IPS-18c (cell line): ENCODE measurements around the gene TGFA.
"Not testable (repeated sequence)": the region's sequence is repeated elsewhere in the genome, so short reads cannot be mapped to it uniquely, and the experiment has no call there.

Source experiments
- H3K4me3 ChIP-seq: 2 replicates; pipeline ENCODE4 v1.7.0; 2013; ENCODE audit warnings: low read depth, mild to moderate bottlenecking, low read length, moderate library complexity; ENCODE audit not compliant: insufficient read depth
- H3K9me3 ChIP-seq: one replicate; pipeline ENCODE4 v1.6.1; 2013; ENCODE audit warnings: mild to moderate bottlenecking, low read length, moderate library complexity; ENCODE audit not compliant: control insufficient read depth, insufficient read depth

Gene TGFA

DNA sequence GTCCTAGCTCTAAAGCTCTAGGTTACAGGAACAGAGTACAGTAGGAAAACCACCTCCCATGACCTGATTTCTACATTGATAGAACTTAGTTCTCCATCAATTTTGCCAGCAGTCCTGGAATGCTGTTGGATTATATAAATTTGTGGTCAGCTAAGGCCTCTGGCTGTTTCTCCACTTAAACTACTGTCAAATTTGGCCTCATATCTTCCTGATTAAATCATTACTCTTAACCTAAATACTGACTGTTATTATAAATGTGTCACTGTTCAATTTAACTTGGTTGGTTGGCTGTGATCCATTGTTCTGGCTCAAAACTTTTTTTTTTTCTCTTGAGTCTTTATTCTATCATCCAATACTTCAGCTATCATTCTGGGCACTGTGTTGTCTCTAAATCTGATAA is 71.2 kb downstream of the TGFA start:
- H3K9me3 ChIP-seq: no peaks in the 10 kb centered on the region

GRCh38 chr2:70480468-70480867 is 73.2 kb downstream of the TGFA start:
- Histone ChIP-seq H3K9me3 (no peaks in the 10 kb centered on the region), H3K4me3 (no peak overlapping the region)

More for the DNA sequence above, 71.2 kb downstream of the TGFA start:
- H3K4me3 ChIP-seq: no peak overlapping the region

- Histone ChIP-seq H3K4me3 (no peak overlapping the region), H3K9me3 (no peaks in the 10 kb centered on the region)
Observed at GRCh38 chr2:70479816-70480215, 73.8 kb downstream of the TGFA start.

GRCh38 chr2:70477441-70477844 is 76.2 kb downstream of the TGFA start:
- H3K9me3 ChIP-seq: no peaks in the 10 kb centered on the region
- no peak overlapping the region for H3K4me3 ChIP-seq

- H3K4me3 ChIP-seq: no peak overlapping the region
- no peaks in the 10 kb centered on the region for H3K9me3 ChIP-seq
Observed at GRCh38 chr2:70475266-70475665, 78.4 kb downstream of the TGFA start.

DNA sequence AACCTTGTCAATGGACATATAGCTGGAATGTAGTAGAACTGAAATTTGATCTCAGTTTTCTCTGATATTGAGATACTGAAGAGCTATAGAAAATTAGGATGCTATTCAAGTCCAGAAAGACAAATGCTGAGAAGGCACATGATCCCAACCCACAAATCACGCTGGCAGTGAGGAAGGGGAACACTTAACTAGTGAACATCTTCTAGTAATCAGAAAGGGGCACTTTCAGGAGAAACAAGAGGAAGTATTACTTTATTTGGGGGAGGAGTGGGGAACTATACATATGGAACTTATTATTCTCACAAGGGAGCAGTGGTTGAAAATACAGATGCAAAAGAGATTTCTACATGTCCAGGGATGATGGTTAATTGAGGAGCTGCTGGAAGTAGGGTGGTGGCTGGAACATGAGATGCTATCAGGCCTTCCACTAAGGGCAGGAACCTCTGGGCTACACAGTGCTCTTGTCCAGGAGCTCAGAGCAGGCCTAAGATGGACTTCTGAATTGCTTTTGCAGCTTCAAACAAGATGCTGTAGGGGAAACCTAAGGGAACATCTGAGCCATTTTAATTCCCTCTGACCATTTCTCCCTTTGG is 79.3 kb downstream of the TGFA start:
- H3K9me3 ChIP-seq: no peaks in the 10 kb centered on the region
- no peak overlapping the region for H3K4me3 ChIP-seq

DNA sequence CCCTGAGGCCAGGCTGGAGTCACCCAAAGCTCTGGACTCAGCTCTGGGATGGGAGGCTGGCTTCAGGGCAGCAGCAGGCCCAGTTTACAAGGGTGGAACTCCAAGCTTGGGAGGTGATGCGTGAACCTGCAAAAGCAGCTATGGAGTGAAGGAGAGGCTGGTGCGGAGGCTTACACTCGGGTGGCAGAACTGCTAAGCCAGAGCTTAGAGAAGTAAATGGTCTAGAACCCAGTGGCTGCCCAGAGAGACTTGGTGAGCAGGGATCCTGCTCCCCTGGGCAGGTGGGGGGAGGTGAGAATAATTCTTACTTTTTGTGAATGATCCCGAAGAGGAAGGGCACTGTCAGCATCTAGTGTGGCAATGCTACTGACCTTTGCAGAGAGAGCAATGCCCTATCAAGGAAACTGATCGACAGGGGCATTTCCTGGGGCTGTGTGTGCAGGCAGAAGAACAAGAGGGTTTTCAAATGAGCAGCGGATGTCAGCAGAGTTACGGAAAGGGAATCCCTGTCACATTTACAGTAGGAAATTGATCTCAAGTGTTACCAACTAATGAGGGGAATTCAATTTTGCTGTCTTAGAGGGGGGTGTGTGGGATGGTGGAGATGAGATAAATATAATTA is 80.4 kb downstream of the TGFA start:
- Histone ChIP-seq H3K4me3 (no peak overlapping the region), H3K9me3 (no peaks in the 10 kb centered on the region)

- Histone ChIP-seq H3K9me3 (no peaks in the 10 kb centered on the region), H3K4me3 (no peak overlapping the region)
Observed at GRCh38 chr2:70472221-70472890, 81.3 kb downstream of the TGFA start.

GRCh38 chr2:70471129-70471528 is 82.5 kb downstream of the TGFA start:
- Histone ChIP-seq H3K9me3 (no peaks in the 10 kb centered on the region), H3K4me3 (no peak overlapping the region)

DNA sequence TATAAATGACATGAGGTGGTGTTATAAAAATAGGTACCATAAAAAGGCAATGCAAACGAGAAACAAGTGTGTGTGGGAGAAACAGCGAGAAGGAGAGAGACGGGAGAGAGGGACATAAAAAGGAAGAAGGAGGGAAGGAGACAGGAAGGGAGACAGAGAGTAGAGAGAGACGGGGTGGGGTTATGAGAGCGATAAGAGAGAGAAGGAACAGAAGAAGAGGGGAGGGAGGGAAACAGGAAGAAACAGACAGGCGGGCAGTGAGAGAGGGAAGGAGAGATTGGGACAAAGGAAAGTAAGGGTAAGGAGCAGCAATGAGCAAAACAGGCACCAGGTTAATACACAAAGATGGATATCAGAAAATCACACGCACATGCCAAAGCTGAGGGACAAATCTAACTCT is 83.7 kb downstream of the TGFA start:
- Histone ChIP-seq H3K9me3 (no peaks in the 10 kb centered on the region), H3K4me3 (no peak overlapping the region)

- Histone ChIP-seq H3K4me3 (no peak overlapping the region), H3K9me3 (no peaks in the 10 kb centered on the region)
Observed at GRCh38 chr2:70469435-70469834, 84.2 kb downstream of the TGFA start.

DNA sequence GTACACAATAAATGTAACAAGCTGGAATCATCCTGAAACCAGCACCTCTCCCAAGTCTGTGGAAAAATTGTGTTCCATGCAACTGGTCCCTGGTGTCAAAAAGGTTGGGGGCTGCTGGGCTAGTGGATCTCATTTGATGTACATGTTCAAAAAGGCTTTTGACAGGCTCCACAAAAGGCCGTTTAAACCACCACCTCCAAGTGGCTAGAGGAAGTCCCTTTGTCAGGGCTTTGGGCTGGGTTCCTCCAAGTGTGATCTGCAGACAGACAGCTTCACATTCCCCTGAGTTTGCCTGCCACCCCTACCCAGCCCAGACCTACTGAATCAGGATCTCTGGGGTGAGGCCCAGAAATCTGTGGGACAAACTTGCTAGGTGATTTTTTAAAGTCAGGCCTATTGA is 84.7 kb downstream of the TGFA start:
- H3K4me3 ChIP-seq: no peak overlapping the region
- no peaks in the 10 kb centered on the region for H3K9me3 ChIP-seq

GRCh38 chr2:70467831-70468779 is 85.5 kb downstream of the TGFA start:
- Histone ChIP-seq H3K4me3 (no peak overlapping the region), H3K9me3 (no peaks in the 10 kb centered on the region)

- Histone ChIP-seq H3K4me3 (no peak overlapping the region), H3K9me3 (no peaks in the 10 kb centered on the region)
Observed at GRCh38 chr2:70467237-70467636, 86.4 kb downstream of the TGFA start.

- H3K9me3 ChIP-seq: not testable (repeated sequence)
Observed at GRCh38 chr2:70466647-70467046, 87.0 kb downstream of the TGFA start.

DNA sequence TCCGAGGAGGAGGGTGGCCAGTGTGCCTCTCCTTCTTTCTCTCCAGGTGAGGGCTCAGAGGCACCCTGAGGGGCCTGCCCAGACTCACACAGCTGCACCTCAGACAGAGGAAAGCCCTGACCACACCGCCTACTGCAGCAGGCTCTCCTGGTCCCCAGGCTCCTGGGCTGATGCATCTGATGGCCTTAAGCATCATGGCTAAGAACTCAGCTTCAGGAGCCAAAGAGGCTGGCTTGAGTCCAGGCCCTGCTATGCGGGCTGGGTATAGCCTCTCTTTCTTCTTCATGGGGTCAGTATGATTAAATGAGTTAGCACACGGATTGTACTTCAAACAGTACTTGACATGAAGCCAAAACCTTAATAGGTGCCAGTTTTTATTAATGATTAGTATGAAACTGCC is 89.6 kb downstream of the TGFA start:
- H3K9me3 ChIP-seq: no peaks in the 10 kb centered on the region
- H3K4me3 ChIP-seq: no peak overlapping the region

More at GRCh38 chr2:70466647-70467046, 87.0 kb downstream of the TGFA start:
- H3K4me3 ChIP-seq: not testable (repeated sequence)

DNA sequence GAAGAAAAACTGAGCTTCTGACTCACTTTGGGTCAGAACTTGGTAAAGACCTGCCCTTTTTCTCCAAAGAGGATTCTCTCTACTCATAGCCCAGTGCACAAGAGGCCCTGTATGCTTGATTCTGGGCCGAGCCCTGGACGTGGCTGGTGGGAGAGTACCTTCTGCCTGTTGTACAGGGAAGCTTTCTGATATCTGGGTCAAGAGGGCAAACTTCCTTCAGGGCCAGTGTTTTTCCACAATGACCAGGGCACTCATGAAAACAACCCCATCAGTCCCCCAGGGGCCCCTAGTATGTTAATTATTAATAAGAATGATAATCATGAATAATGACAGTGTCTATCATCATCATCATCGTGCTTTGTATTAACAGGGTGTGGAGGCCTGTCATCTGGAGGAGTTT is 90.0 kb downstream of the TGFA start:
- Histone ChIP-seq H3K4me3 (no peak overlapping the region), H3K9me3 (no peaks in the 10 kb centered on the region)
